Measurements from ENCODE around the gene CAMK1D.
A peak's percentile ranks its signal among the peaks of the same experiment; 100 is the strongest.

Gene CAMK1D

GRCh38 chr10:12755075-12755474, 405.7 kb downstream of the CAMK1D start:
- no peak for DNase-seq (ENCODE audit: low read depth in 3 of 3)

GRCh38 chr10:12757351-12757750, 408.0 kb downstream of the CAMK1D start:
- DNase-seq (ENCODE audit: low read depth in 3 of 3) = no peak

GRCh38 chr10:12758271-12758670, 408.9 kb downstream of the CAMK1D start:
- no peak for DNase-seq (ENCODE audit: low read depth in 3 of 3)

- DNase-seq (ENCODE audit: low read depth in 3 of 3) = no peak
Observed at GRCh38 chr10:12766223-12766622, 416.9 kb downstream of the CAMK1D start.

- no peak for DNase-seq (ENCODE audit: low read depth in 3 of 3)
Observed at GRCh38 chr10:12768156-12769100, 419.1 kb downstream of the CAMK1D start.

GRCh38 chr10:12769323-12770044, 420.1 kb downstream of the CAMK1D start:
- DNase-seq (ENCODE audit: low read depth in 3 of 3) = no peak

GRCh38 chr10:12771981-12772760, 422.8 kb downstream of the CAMK1D start:
- DNase-seq (ENCODE audit: low read depth in 3 of 3) = no peak

- no peak for DNase-seq (ENCODE audit: low read depth in 3 of 3)
Observed at GRCh38 chr10:12772797-12773587, 423.6 kb downstream of the CAMK1D start.

- DNase-seq (ENCODE audit: low read depth in 3 of 3) = no peak
Observed at GRCh38 chr10:12774204-12774894, 425.0 kb downstream of the CAMK1D start.

- DNase-seq (ENCODE audit: low read depth in 3 of 3) = peak in 1 of 3 experiments; percentile 18
Observed at GRCh38 chr10:12777840-12778585, 428.7 kb downstream of the CAMK1D start.

GRCh38 chr10:12780634-12781601, 431.6 kb downstream of the CAMK1D start:
- DNase-seq (ENCODE audit: low read depth in 3 of 3) = peak in 1 of 3 experiments; percentile 26

- no peak for DNase-seq (ENCODE audit: low read depth in 3 of 3)
Observed at GRCh38 chr10:12781976-12782375, 432.6 kb downstream of the CAMK1D start.

GRCh38 chr10:12782537-12782936, 433.2 kb downstream of the CAMK1D start:
- peak in 1 of 3 experiments; percentile 38 for DNase-seq (ENCODE audit: low read depth in 3 of 3)

GRCh38 chr10:12783293-12783692, 433.9 kb downstream of the CAMK1D start:
- no peak for DNase-seq (ENCODE audit: low read depth in 3 of 3)

- no peak for DNase-seq (ENCODE audit: low read depth in 3 of 3)
Observed at GRCh38 chr10:12784646-12785045, 435.3 kb downstream of the CAMK1D start.

- DNase-seq (ENCODE audit: low read depth in 3 of 3) = no peak
Observed at GRCh38 chr10:12785415-12785831, 436.1 kb downstream of the CAMK1D start.

- no peak for DNase-seq (ENCODE audit: low read depth in 3 of 3)
Observed at GRCh38 chr10:12787297-12787696, 437.9 kb downstream of the CAMK1D start.

- DNase-seq (ENCODE audit: low read depth in 3 of 3) = no peak
Observed at GRCh38 chr10:12788277-12788676, 438.9 kb downstream of the CAMK1D start.

- no peak for DNase-seq (ENCODE audit: low read depth in 3 of 3)
Observed at GRCh38 chr10:12790270-12790669, 440.9 kb downstream of the CAMK1D start.

Measured in stimulated activated CD4-positive, alpha-beta T cell treated with anti-CD3 and anti-CD28 coated beads, TNF-alpha, amount 100 ng/mL, for 24 hours (primary cell).